ENCODE results near the gene AGAP1.
A peak's percentile ranks its signal among the peaks of the same experiment; 100 is the strongest.

Gene AGAP1

DNA sequence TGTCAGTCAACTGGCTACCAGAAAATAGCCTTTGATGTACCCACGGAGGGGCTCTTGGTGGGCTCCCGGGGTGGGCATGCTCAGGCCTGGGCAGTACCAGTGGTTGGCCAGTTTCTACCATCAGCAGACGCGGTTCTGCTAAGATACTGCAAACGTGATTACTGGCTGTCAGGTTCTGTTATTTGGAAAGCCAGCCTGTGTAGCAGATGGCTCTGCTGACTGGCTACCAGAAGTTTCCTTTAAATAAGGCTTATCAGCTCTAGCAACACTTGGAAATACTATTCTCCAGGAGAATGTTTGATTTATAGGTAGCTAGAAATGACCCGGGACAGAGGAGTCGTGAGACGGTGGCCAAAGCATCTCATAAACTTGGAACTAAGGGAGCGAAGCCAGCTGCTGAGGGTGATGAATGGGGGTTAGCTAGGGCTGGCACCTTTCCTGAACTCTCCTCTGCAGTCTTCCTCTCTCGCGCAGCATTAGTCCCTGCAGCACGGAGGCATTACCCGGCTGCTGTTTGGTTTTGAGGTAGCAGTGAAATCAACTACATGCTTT, 171.9 kb downstream of the AGAP1 start:
- no peak for DNase-seq (ENCODE audit: low spot score)

DNA sequence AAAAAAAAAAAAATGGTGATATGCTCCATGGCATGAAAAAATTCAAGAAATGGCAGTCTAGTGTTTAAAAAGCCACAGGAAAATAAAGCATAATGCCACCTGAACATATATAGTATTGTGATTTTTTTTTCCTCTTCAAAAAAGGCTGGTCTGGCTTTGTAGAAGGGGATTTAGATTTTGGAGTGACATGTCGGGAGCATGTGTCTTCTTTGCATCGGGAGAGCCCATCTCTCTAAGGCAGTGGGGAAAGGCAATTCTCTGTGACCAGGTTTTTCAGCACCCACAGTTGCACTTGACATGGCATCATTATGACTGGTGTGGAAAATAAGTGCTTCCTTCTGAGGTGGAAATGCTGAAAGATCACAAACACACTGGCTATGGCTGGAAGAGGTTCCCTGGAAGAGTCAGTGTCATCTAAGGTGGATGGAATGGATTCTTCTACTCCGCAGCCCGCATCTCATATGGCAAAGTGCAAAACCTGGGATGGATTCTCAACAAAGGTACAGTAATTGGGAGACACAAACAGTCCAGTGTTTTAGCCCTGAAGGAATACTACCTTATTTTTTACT, 172.5 kb downstream of the AGAP1 start:
- DNase-seq (ENCODE audit: low spot score): peak; percentile 66

DNA sequence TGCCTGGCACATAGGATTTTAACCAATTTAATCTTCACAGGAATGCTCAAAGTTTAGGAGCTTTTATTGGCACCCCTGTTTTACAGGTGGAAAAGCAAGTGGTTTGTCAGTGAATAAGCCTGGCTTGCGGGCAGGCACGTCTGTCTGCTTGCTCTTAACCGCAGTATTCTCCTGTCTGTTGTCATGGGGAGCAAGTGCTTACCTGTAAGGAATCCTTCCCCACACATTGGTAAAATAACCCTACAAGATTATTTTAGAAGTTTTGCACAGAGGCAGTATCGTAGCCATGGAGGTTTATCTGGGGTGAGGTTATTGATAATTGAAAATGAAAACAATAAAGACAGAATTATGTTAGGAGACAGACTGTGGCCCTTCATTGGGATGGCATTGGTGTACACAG, 174.9 kb downstream of the AGAP1 start:
- no peak for DNase-seq (ENCODE audit: low spot score)

DNA sequence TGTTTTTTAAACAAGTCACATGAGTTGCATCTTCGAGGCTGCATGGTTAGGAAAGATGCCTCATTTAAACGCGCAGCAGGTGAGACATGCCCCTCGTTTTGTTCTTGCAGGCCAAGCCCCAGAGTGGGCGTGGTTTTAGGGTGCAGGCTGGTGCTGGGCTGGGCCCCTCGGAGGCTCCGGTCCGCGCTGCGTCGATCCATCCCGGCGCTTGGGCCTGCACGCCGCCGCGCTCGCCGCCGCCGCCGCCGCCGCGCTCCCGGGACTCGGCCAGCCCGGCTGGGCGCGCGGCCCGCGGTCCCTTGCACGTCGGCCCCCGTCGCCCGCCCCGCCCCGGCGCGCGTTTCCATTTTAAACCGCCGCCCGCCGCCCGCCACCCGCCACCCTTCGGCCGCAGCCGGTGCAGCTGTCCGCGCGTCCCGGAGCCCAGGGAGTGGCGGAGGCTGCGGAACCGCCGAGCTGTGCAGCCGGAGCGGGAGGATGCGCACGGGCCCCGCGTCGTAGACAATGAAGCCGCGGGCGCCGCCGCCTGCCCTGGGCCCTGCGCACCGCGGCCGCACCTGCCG, 175.5 kb downstream of the AGAP1 start:
- DNase-seq (ENCODE audit: low spot score): peak; percentile 74

DNA sequence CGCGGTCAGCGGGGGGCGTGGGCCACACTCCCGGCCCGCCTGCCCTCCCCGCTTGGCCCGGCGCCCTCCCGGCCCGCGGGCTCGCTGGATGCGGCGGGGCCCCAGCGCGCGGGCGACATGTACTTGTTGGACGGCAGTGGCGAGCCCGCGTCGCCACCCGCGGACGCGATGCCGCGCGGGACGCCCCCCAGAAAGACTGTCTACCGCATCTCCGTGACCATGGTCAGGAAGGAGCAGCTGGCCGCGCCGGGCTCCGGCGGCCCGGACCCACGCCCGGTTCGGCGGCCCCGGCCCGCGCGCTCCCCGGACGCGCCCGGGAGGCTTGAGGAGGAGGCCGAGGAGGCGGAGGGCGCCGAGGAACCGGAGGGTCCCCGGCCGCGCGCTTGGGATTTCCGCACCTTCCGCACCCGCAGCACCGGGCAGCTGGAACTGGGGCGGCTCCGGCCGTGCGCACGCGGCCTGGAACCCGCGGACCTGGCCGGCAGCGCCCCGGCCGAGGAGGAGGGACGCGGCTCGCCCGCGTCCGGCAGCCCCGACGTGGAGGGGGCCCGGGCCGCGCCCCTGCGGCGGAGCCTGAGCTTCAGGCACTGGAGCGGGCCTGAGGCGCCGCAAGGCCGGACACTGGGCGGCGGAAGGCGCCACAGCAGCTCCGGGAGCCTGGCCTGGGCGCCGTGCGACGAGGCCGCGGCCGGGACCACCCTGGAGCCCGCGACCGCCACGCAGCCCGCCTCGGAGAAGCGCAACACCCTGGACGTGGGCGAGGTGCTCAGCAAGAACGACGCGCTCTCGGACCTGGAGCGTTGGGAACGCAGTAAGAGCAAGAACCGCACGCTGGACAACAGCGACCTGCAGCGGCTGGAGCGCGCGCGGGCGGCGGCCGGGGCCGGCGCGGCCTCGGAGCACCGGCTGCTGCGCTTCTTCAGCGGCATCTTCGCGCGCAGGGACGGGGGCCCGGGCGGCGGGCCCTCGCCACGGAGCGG, 176.4 kb downstream of the AGAP1 start:
- peak; percentile 48 for DNase-seq (ENCODE audit: low spot score)

DNA sequence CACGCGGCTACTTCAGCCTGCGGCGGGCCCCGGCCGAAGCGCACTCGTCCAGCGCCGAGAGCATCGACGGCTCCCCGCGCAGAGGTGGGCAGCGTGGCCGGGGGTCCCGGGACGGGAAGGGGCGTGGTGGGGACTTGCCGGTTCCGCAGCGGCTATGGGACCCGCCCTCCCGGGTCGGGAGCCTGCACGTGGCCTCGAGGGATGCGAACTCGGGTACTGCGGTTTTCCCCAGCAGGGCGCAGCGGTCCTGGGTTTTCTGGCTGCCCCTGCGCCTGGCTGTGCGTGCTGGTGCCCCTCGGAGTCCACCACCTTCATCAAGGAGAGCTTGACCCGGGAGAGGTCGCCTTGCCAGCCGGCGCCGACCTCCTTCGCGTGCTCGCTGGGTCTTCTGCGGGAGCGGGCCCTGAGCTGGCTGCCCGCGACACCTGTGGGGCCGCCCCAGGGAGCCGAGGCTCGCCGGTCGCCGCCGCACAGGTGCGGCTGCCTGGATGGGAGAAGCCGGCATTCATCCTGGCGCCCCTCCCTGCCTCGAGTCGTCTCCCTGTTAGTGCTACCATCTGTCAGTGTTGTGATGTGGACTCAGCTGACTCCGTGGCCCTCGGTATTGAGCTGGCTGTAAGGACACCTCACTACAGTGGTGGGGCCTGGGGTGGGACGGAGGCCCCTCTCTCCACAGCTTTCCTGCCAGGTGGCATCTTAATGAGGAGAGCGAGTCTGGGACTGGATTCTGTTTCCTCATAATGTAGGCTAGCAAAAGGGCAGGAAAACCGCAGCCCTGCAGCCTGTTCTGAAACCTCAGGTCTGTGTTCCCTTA, 177.3 kb downstream of the AGAP1 start:
- no peak for DNase-seq (ENCODE audit: low spot score)

DNA sequence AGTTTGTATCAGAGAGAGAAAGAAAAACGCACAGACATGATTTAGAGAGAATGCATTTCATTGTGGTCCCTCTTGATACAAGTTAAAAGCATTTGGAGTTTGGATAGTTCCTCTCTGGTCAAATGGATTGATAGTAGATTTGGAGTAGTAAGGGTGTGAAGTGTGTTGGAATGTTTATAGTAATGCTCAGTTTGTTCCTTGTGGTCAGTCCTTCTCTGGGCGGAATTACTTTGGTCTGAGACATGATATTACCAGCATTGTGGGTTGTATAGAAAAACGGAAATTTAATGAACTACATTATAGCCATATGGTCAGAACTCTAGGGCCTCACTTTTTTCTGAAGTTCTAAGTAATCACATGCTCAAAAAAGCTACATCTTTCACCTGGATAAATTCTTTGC, 178.9 kb downstream of the AGAP1 start:
- DNase-seq (ENCODE audit: low spot score): no peak

DNA sequence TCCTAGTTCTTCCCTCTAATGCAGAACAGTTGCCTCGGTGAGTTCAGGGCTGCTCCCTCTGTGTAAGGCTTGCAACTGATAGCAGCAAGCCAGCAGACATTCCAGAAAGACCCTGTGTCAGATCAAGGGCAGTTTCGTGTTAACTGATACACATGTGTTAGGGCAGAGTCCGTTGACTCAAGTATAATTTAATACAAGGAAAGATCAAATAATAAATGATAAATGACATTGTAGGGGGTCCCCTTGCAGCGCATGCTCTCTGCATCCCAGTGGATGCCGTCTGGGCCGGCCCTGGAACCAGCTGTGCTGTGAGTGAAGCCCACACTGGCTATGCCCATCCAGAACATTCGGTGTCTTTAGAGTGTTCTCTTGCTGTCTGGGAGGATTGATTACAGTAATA, 180.3 kb downstream of the AGAP1 start:
- DNase-seq (ENCODE audit: low spot score): no peak

DNA sequence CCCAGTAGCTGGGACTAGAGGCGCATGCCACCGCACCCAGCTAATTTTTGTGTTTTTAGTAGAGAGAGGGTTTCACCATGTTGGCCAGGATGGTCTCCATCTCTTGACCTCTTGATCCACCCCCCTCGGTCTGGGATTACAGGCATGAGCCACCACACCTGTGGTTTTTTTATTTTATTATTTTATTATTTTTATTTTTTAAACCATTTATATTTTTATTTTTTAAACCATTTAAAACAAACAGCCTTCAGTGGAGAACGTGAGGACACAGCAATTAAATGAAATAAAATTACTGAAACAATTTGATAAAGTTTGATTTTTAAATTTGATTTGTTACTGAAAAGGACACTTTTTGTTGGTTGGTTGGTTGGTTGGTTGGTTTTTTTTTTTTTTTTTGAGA, 181.0 kb downstream of the AGAP1 start:
- DNase-seq (ENCODE audit: low spot score): no peak

DNA sequence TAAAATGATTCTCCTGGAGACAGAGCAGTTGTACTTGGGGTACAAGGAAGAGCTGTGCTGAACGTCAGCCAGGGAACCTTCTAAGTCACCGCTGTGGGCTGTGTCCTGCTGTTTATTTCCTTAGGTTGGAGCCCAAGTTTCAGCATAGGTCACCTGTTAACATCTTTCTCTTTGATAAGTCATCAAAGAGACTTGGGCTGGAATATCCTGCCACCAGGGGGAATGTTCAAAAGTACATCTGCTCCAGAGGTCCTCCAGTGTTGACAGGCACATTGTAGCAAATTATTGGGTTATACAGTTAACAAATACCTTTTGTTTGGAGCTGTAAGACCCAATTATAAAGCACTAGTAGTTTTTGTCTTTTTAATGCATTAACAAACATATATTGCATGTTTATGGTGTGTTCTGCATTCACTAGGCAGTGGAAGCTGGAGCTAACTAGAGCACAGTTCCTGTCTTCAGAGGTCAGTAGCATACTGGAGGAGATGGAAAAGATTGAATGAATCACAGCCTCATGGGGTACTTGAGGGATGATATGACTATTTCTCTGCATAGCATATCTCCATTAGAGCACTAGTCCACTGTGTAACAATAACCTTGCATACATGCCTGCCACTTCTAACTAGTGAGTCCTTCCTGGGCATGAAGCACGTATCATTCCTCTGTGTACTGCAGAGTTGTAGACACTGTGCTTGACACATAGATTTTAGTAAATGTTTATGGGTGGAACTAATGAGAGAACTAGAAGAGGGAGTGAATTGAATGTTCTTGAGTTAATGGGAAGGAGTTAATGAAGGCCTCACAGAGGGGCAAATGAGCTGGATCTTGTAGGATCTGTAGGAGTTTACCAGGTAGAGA, 182.1 kb downstream of the AGAP1 start:
- DNase-seq (ENCODE audit: low spot score): peak; percentile 81

DNA sequence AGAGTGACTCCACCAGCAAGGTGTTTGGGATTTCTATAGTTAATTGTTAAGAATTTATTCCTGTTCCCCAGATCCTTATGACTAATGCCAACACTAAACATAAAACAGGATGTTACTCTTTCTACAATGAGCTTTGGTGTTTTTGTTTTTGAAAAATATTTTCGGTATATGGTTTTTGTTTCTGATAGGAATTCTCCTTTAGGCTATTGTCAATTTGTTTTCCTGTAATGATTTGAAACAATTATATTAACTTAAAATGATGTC, 182.6 kb downstream of the AGAP1 start:
- no peak for DNase-seq (ENCODE audit: low spot score)

DNA sequence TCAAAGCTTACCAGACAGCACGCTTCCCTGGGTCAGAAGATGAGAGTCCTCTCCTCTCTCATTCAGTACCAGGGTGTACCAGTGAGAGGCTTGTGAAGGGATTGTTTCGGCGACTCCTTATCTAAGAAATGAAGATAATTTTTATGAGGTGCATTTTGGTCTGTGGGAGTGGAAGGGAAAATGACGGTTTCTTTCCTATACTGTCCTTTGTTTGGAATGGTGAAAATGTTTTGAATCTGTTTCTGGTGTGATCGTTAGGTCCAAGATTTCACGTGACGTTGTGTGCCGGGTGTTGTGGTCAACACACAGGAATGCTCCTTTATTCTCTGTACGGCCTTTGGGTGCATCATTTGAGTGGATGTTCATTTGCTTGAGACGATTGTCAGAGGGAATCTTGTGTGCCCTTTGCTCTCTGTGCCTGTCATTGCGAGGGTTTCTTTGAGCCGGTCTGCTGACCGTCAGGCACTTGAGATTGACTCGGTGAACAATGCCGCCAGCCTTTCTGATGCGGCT, 183.5 kb downstream of the AGAP1 start:
- no peak for DNase-seq (ENCODE audit: low spot score)

DNA sequence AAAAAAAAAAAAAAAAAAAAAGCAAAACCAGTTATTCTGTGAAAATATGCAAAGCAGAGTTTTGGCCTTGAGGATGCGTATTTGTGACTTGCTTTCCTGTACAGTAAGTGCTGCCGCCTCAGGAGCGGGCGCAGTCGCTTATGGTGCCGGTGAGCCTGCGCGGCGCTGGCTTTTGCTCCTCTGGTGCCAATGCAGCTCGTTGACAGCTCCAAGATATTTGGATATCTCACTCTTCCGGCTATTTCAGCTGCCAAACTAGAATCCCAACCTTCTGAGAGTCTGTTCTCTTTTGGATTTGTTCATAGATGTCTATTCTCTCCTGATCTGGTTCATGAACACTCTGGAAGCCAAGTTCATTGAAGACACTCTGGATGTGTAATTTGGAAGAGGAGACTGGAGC, 184.1 kb downstream of the AGAP1 start:
- DNase-seq (ENCODE audit: low spot score): no peak

DNA sequence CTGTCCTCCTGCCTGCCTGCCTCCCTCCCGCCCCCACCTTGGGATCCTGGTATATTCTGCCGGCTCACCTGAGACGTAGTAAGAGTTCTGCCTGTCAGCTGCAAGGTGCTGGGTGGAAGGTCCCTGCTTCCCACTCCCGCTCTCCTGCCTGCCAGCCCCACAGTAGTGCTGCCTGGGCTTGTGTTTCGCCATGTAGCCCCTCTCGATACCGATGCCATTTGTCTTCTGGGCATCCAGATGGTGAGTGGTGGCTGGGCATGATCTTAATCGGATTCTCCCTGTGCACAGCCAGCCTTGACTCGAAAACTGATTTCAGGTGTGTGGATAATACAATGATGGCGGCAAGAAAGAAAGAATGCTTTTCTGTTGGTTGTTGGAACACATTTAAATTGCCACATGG, 184.9 kb downstream of the AGAP1 start:
- no peak for DNase-seq (ENCODE audit: low spot score)

DNA sequence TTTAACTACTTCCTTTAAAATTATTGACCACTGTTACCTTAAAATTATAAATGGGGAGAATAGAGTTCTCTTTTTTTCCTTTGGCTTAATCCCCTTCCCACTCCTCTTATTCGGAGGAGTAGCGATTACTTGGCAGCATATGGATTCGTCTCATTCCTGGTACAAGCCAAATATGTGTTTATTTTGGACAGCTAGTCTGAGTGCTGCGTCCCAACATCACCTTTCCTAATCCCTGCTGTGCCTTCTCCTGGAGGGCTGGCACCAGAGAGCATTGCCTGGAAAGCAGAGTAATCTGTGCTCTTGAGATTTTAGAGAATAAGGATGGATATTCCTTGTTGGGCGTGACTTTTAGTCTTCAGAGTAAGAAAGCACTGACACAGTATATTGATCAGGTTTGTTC, 185.6 kb downstream of the AGAP1 start:
- no peak for DNase-seq (ENCODE audit: low spot score)

DNA sequence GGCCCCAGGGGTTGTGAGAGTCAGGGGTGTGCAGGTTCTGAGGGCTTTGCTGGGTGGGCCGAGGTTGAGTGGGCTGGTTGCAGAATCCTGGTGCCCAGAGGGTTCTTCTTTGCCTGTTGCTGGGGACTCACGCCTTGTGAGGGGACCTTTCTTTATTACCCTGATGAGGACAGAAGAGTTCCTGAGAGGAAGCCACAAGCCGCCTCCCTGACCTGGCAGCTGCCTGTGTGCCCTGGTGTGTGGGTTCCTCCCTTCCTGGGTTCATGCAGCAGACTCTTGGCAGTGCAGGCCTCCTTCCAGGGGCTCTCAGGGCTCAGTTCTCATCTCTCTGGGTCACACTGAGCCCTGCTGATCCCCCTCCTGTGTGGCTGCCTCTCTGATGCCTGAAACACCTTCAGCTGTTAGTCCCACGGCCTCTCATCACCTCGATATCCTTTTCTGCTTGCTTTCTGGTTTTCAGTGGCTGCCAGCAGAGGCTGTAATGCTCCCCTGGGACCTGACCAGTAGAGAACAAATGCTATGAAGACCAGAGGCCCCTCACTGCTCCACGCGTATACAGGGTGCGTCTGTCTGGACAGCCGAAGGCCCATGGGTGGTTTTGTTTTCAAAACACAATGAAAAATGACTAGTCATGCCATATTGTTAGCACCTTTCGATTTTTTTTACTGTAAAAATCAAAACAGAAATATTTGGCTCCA, 191.3 kb downstream of the AGAP1 start:
- no peak for DNase-seq (ENCODE audit: low spot score)

DNA sequence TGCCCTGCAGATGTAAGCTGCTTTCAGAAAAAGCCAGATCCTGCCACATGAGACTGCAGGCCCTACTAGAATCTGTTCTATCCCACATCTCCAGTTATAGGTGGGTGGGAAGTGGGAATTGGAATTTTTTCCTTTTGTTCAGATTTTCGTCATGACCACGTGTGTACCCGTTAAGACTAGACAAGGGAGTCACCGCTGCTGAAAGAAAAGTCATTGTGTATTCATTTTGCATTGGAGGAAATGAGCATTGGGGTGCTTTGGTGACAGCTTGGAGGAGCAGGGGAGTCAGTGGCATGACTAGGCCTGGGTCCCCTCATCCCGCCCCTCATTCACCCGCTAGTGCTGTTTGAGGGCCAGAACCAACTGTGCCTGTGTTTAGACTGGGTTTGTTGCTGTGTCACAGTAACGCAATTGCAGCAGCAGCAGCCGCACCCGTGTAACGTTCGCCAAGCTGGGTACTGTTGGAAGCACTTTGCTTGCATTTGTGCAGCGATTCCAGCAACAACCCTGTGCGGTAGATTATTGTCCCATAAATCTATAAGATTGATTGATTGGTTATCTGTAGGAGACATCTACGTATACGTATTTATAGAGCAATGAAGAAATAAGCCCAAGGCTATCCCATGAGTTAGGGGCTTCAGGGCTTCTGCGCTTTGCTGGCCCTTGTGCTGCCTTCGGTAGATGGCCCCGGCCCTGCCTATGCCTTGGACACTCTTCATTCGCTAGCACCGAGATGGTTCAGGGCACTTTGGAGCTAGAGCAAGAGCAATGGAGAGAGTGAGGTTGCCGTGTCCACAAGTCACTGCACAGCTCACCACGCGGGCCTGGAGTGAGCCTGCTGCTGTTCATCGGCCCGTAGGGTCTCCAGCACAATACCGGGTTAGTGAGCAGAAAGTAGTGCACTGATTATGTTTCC, 194.9 kb downstream of the AGAP1 start:
- DNase-seq (ENCODE audit: low spot score): no peak

DNA sequence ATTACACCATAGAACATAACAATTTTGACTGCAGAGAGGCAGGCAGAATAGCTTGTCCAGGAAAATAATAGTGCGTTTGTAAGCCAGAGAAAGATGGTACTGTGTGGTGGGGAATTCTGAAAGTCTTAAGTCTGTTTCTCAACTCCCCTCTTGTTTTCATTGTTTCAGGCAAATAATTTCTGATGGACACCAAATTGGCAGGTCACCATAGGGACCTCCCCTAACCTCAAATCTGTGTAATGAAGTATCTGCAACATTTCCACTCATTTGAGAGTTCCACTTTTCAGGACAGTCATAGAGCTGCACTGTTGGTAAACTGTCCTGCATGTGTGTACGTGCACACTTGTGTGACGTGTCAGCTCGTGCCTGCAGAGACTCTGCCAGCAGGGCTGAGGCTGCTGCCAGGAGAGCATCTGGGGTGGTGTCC, 195.6 kb downstream of the AGAP1 start:
- DNase-seq (ENCODE audit: low spot score): no peak

DNA sequence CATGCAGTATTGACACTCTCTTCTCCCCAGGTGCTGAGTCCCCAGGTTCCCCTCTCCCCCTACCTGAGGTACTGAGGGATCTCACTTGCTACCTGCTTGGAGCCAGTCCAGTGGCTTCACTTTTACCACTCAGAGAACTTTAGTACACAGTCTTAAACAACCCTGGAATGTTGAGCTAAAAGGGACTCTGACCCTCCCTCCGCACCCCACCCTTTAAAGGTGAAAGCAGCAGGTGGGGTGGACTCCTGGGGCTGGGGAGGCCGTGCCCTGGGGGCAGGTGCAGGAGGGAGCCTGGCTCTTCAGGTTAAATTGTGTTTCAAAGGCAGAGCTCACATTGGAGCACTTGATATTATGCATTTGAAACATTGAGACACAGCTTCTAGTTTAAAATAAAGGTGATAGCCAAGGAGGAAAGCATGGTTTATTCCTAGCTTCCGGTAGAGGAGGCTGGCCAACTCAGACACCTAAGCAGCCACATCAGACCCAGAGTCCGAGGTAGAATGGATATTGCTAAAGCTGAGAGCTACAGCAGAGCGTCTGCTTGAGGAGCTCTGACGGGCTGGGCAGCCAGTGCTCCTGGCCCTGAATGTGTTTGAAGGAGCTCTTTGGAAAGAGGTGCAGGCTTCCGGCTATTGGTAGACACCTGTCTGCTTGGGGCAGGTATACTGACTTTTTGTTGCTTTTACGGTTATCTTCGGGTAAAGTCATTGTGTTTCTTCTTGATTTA, 196.4 kb downstream of the AGAP1 start:
- DNase-seq (ENCODE audit: low spot score): no peak

All from kidney tubule cell (primary cell).